Astrocyte of the cerebellum (primary cell): ENCODE measurements around the gene CACNA2D3.

ENCODE experiments used
- DNase-seq: peaks from one replicate; pipeline ENCODE4 v3.0.0-alpha.2; 2011; ENCODE audit warnings: low read depth
- H3K4me3 ChIP-seq: 2 replicates; pipeline ENCODE4 v1.5.1; 2011; ENCODE audit warnings: mild to moderate bottlenecking, low read depth, low read length, moderate library complexity
- CTCF ChIP-seq: IDR thresholded peaks from 2 replicates; pipeline ENCODE4 v1.5.1; 2012; ENCODE audit warnings: low read length, low read depth, moderate library complexity, mild to moderate bottlenecking; ENCODE audit errors: missing control alignments
- in situ Hi-C: cut with HindIII; loops from 2 replicates; pipeline ENCODE4 v1.10.0; 2017; ENCODE audit warnings: low sequenced_read_pairs

The CACNA2D3 gene

GRCh38 chr3:54240309-54240708 is 118.0 kb downstream of the CACNA2D3 start:
- no peak for DNase-seq
- no peak for TF ChIP-seq CTCF
- no peak overlapping the region for H3K4me3 ChIP-seq
- in situ Hi-C loops: no loop called here

GRCh38 chr3:54243056-54243931 is 120.9 kb downstream of the CACNA2D3 start:
- peak overlapping the region; percentile 20 for H3K4me3 ChIP-seq
- in situ Hi-C loops: no loop called here
- no peak for DNase-seq
- peak; percentile 7 for TF ChIP-seq CTCF

- in situ Hi-C loops: no loop called here
- no peak for DNase-seq
- peak overlapping the region; percentile 20 for H3K4me3 ChIP-seq
- TF ChIP-seq CTCF: no peak
Observed at GRCh38 chr3:54243960-54244682, 121.8 kb downstream of the CACNA2D3 start.

- no peak overlapping the region for H3K4me3 ChIP-seq
- no peak for DNase-seq
- in situ Hi-C loops: no loop called here
- TF ChIP-seq CTCF: no peak
Observed at GRCh38 chr3:54251705-54252104, 129.4 kb downstream of the CACNA2D3 start.

- H3K4me3 ChIP-seq: no peak overlapping the region
- TF ChIP-seq CTCF: no peak
- in situ Hi-C loops: no loop called here
- no peak for DNase-seq
Observed at GRCh38 chr3:54257125-54257720, 134.9 kb downstream of the CACNA2D3 start.

- DNase-seq: no peak
- no peak overlapping the region for H3K4me3 ChIP-seq
- no peak for TF ChIP-seq CTCF
- in situ Hi-C loops: no loop called here
Observed at GRCh38 chr3:54259636-54260035, 137.3 kb downstream of the CACNA2D3 start.
